HG02798 (cell line): ENCODE measurements around the gene MPV17L.
"Not testable (repeated sequence)": the region's sequence is repeated elsewhere in the genome, so short reads cannot be mapped to it uniquely, and the experiment has no call there.

Experiments
- ATAC-seq: cut with Tn5 transposase; IDR thresholded peaks from one replicate; pipeline ENCODE4 v1.9.1; 2021; ENCODE audit warnings: mild to moderate bottlenecking; ENCODE audit not compliant: unreplicated experiment, poor library complexity

The MPV17L gene

DNA sequence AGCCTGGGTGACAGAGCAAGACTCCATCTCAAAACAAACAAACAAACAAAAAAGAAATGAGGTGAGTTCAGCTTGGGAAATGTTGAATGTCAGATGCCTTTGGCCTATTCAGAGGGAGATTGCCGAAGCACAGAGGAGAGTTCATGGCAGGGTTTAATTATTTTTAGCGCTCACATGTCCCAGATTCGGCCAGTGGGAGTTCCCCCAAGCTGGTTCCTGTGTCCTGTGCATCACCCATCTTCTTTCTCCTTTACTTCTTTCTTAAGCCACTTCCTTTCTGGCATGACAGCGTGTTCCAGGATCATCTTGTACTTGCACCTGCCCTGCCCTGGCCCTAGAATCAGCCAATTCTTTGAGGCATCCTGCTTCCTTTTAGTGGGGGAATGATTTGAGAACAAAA lies 9.2 kb downstream of the MPV17L start:
- ATAC-seq = no peak

DNA sequence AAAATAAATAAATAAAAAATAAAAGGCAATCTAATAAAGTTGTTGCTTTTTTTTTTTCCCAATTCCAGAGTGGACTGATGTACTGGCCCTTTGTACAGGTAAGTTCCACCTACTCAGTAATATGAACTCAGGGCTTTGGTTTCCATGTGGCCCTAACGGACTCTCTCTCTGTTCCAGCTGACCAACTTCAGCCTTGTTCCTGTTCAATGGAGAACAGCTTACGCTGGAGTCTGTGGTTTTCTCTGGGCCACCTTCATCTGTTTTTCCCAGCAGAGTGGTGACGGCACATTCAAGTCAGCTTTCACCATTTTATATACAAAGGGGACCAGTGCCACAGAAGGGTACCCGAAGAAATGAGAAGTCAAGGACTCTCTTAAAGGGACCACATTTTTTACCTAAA lies 12.2 kb downstream of the MPV17L start:
- not testable (repeated sequence) for ATAC-seq

DNA sequence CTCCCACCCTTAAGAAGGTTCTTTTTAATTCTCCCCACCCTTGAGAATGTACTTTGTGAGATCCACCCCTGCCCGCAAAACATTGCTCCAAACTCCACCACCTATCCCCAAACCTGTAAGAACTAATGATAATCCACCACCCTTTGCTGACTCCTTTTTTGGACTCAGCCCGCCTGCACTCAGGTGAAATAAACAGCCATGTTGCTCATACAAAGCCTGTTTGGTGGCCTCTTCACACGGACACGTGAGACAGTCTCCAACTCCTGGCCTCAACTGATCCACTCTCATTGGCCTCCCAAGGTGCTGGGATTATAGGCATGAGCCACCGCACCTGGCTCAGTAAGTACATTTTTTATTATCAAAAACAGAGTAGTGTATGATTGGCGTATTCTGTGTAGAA lies 13.9 kb downstream of the MPV17L start:
- ATAC-seq = not testable (repeated sequence)

DNA sequence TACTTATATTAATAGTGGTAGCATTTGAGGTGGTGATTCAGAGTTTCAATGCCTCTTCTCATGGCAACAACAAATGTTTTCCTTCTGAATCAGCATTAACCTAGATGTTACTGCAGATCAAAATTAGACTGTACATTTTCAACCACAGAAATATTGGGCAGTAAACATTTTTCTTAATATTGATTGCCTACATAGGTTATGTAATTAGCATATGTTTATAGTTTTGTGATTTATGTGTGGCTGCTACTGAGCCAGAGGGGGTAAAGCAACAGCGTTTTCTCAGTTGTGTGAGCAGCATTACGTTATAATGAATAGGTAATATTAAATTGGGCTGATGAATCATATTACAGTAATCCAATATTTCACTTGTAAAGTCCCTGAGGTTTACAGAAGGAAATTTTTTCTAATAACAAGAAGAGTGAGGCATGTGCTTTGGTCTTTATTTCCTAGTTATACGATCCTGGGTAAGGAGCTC lies 20.0 kb downstream of the MPV17L start:
- ATAC-seq = no peak

DNA sequence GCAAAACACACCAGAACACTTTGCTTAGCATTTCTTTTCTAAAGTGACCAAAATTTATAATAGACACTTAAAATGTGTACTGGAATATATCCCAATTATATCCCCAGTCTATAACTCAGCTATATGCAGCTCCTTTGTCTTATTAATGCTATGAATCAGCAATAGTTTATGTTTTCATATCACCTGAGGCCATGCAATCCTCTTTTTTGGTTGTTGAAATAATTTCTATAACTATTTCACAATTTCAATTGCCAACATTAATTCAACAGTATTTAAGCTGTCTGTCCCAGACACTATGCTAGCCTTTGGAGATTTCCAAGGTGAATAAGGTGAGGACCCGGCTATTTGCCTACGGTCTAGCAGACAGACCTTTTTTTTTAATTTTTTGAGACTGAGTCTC lies 21.6 kb downstream of the MPV17L start:
- no peak for ATAC-seq

DNA sequence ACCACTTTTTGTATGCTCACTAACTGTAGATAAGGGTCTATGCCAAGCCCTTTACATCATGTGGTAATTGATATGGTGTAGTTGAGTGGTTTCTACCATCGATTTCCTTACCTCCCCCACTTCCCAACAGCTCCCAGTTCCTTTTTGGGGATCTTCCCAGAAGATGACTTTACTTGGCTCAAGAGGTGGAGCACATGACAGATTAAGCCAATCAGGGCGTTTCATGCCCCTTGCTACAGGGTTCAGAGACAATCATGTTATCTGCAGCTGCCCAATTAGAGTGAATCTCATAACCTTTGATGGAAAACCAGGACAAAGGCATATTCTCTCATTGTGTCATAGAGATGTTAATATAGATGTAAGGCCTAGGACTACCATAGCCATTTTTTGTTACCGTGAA lies 22.7 kb downstream of the MPV17L start:
- no peak for ATAC-seq

- not testable (repeated sequence) for ATAC-seq
Observed at GRCh38 chr16:15421696-15422095, 26.1 kb downstream of the MPV17L start.

DNA sequence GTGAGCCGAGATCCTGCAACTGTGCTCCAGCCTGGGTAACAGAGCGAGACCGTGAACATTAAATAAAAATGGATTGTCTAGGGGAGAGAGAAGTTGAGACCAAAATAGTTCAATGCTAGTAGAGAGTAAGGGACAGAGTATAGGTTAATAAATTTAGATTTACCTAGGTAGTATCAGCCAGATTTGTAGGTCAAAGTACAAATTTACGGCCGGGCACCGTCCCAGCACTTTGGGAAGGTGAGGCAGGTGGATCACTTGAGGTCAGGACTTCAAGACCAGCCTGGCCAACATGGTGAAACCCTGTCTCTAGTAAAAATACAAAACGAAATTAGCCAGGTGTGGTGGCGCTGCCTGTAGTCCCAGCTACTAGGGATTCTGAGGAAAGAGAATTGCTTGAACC lies 26.7 kb downstream of the MPV17L start:
- no peak for ATAC-seq

DNA sequence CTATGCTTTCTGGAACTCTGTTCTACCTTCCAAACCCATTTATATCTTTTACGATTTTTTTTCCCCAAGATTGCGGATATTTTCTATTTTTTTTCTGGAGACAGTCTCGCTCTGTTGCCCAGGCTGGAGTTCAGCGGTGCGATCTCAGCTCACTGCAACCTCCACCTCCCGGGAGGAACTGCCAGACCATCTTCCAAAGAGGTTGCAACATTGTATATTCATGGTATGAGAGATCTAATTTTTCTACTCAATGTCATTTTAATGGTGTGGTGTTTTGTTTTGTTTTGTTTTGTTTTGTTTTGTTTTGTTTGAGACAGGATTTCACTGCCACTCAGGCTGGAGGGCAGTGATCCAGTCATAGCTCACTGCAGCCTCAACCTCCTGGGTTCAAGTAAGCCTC lies 30.3 kb downstream of the MPV17L start:
- no peak for ATAC-seq

- no peak for ATAC-seq
Observed at GRCh38 chr16:15426796-15427195, 31.2 kb downstream of the MPV17L start.

- ATAC-seq = no peak
Observed at GRCh38 chr16:15427648-15428239, 32.2 kb downstream of the MPV17L start.

- not testable (repeated sequence) for ATAC-seq
Observed at GRCh38 chr16:15430884-15431283, 35.3 kb downstream of the MPV17L start.

GRCh38 chr16:15434079-15434424 lies 38.5 kb downstream of the MPV17L start:
- no peak for ATAC-seq

- no peak for ATAC-seq
Observed at GRCh38 chr16:15434425-15435215, 39.1 kb downstream of the MPV17L start, which contains the start of gene BMERB1. TSS of gene BMERB1 (plus strand) at chr16:15434588. CDS start at chr16:15434654, 66 bp downstream.

- no peak for ATAC-seq
Observed at GRCh38 chr16:15435216-15435864, 39.8 kb downstream of the MPV17L start.

- no peak for ATAC-seq
Observed at GRCh38 chr16:15439102-15439501, 43.5 kb downstream of the MPV17L start.

DNA sequence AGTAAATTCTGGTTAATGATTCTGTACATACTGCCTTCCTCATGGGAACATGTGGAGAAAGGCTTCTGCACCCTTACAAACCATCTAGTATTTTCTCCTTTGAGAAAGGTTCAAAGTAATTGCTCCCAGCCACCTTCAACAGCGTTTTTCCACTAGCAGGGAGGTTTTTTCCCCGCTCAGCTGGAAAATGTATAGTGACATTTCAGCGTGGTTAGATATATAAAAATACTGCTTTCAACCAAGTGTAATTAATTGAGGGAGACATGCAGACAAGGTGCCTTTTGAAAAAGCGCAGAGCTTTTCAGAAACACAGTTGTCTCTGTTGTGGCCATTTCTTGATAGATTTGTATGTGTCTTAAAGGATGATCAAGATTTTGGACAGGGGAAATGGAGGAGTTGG lies 44.0 kb downstream of the MPV17L start:
- no peak for ATAC-seq

DNA sequence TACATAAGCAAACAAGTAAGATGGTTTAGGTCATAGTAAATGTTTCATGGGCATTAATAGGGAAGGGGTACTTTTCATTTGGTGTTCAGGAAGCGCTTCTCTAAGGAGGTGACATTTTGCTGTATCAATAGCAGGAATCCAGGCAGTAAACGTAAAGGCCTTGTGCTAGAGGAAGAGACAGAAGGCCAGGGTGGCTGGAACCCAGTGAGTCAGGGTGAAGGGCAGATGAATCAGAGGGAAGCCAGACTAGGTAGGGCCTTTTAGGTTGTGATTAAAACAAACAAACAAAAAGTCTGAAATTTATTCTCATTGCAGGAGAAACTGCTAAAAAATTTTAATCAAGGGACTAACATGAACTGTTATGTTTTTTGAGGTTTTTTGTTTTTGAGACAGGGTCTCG lies 45.3 kb downstream of the MPV17L start:
- ATAC-seq = no peak

GRCh38 chr16:15442140-15442539 lies 46.6 kb downstream of the MPV17L start:
- not testable (repeated sequence) for ATAC-seq

GRCh38 chr16:15443753-15444152 lies 48.2 kb downstream of the MPV17L start:
- no peak for ATAC-seq

DNA sequence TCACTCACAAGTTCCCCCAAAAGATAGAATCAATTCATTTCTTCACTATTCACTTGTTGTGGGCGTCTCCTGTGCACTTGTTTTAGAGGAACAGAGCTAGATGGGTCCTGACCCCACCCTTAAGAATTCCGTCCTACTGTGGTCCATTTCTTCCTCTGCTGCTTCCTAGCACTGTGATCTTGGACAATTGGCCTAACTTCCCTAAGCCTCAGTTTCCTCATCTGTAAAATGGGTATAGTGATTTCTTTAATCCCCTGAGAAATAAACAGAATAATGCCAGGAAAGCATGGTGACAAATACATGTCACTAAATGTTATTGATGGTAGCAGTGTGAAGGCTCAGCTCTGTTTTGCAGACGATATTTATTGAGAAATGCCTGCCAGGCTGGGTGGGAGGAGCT lies 48.7 kb downstream of the MPV17L start:
- no peak for ATAC-seq
